ENCODE data around the gene CMSS1.

GRCh38 chr3:100225193-100225592 lies 407.5 kb downstream of the CMSS1 start:
- TF ChIP-seq CTCF (IDR thresholded peaks at IDR 0.05) (no peak), POLR2A (IDR thresholded peaks at IDR 0.05) (no peak)
